ENCODE data around the gene CDH7. TPM values are rescaled to one million over a fixed set of nuclear protein-coding genes. Genes with fewer than 3 reads are reported as not detected.

The CDH7 gene
- total RNA-seq, 1 donor from 2014 or later, result 9.2 TPM

- no peak for DNase-seq (ENCODE audit: low spot score, unreplicated experiment)
- Mint-ChIP-seq H3K36me3 (ENCODE audit: insufficient read depth) (no peaks in the 10 kb centered on the region), H3K27me3 (no peaks in the 10 kb centered on the region), H3K4me1 (ENCODE audit: low read depth) (no peaks in the 10 kb centered on the region), H3K27ac (no peak overlapping the region), H3K9me3 (ENCODE audit: low read depth) (no peaks in the 10 kb centered on the region), H3K4me3 (ENCODE audit: low read depth) (no peak overlapping the region)
- no peak for TF ChIP-seq CTCF (IDR thresholded peaks at IDR 0.05; ENCODE audit: unreplicated experiment)
These were observed 95.3 kb downstream of the CDH7 start for GRCh38 chr18:65846107-65846506.

- Mint-ChIP-seq H3K4me1 (ENCODE audit: low read depth) (peaks cover 12% of the 10 kb centered on the region), H3K9me3 (ENCODE audit: low read depth) (no peaks in the 10 kb centered on the region), H3K4me3 (ENCODE audit: low read depth) (no peak overlapping the region), H3K27me3 (no peaks in the 10 kb centered on the region), H3K36me3 (ENCODE audit: insufficient read depth) (no peaks in the 10 kb centered on the region), H3K27ac (no peak overlapping the region)
- TF ChIP-seq CTCF (IDR thresholded peaks at IDR 0.05; ENCODE audit: unreplicated experiment), result no peak
- DNase-seq (ENCODE audit: low spot score, unreplicated experiment), result no peak
These were observed 101.5 kb downstream of the CDH7 start for GRCh38 chr18:65852273-65852672.

- no peak overlapping the region for H3K27ac Mint-ChIP-seq
- H3K4me3 Mint-ChIP-seq (ENCODE audit: low read depth), result no peak overlapping the region
- H3K4me1 Mint-ChIP-seq (ENCODE audit: low read depth), result peaks cover 6% of the 10 kb centered on the region
These were observed 108.3 kb downstream of the CDH7 start for GRCh38 chr18:65859075-65859474.

GRCh38 chr18:65869527-65869926 lies 118.7 kb downstream of the CDH7 start:
- H3K36me3 Mint-ChIP-seq (ENCODE audit: insufficient read depth), result no peaks in the 10 kb centered on the region
- no peaks in the 10 kb centered on the region for H3K9me3 Mint-ChIP-seq (ENCODE audit: low read depth)
- H3K27ac Mint-ChIP-seq, result no peak overlapping the region
- H3K4me3 Mint-ChIP-seq (ENCODE audit: low read depth), result no peak overlapping the region
- DNase-seq (ENCODE audit: low spot score, unreplicated experiment), result no peak
- H3K27me3 Mint-ChIP-seq, result no peaks in the 10 kb centered on the region
- TF ChIP-seq CTCF (IDR thresholded peaks at IDR 0.05; ENCODE audit: unreplicated experiment), result no peak
- H3K4me1 Mint-ChIP-seq (ENCODE audit: low read depth), result peaks cover 2% of the 10 kb centered on the region

More at GRCh38 chr18:65859075-65859474, 108.3 kb downstream of the CDH7 start:
- DNase-seq (ENCODE audit: low spot score, unreplicated experiment), result no peak
- Mint-ChIP-seq H3K27me3 (no peaks in the 10 kb centered on the region), H3K36me3 (ENCODE audit: insufficient read depth) (no peaks in the 10 kb centered on the region), H3K9me3 (ENCODE audit: low read depth) (no peaks in the 10 kb centered on the region)
- no peak for TF ChIP-seq CTCF (IDR thresholded peaks at IDR 0.05; ENCODE audit: unreplicated experiment)

- H3K36me3 Mint-ChIP-seq (ENCODE audit: insufficient read depth), result no peaks in the 10 kb centered on the region
- no peaks in the 10 kb centered on the region for H3K4me1 Mint-ChIP-seq (ENCODE audit: low read depth)
- no peak for DNase-seq (ENCODE audit: low spot score, unreplicated experiment)
- no peak overlapping the region for H3K27ac Mint-ChIP-seq
- no peak overlapping the region for H3K4me3 Mint-ChIP-seq (ENCODE audit: low read depth)
- H3K27me3 Mint-ChIP-seq, result no peaks in the 10 kb centered on the region
- H3K9me3 Mint-ChIP-seq (ENCODE audit: low read depth), result no peaks in the 10 kb centered on the region
- no peak for TF ChIP-seq CTCF (IDR thresholded peaks at IDR 0.05; ENCODE audit: unreplicated experiment)
These were observed 125.5 kb downstream of the CDH7 start for GRCh38 chr18:65876310-65876709.
